ENCODE measurements around the gene DERL2.
A peak's percentile ranks its signal among the peaks of the same experiment; 100 is the strongest.
"Not testable (repeated sequence)": the region's sequence is repeated elsewhere in the genome, so short reads cannot be mapped to it uniquely, and the experiment has no call there.

The DERL2 gene

GRCh38 chr17:5439446-5439764, 46.6 kb downstream of the DERL2 start:
- no peak for FAIRE-seq

GRCh38 chr17:5438716-5439445, 47.1 kb downstream of the DERL2 start, which contains the start of gene C1QBP:
Gene C1QBP (minus strand): TSS chr17:5439155. CDS start chr17:5439073, 82 bp downstream.
- peak; percentile 9 for FAIRE-seq
- DNase-seq (ENCODE audit: insufficient read length, low spot score) = peak; percentile 95

More at GRCh38 chr17:5439446-5439764, 46.6 kb downstream of the DERL2 start:
- DNase-seq (ENCODE audit: insufficient read length, low spot score) = no peak

GRCh38 chr17:5437721-5438317, 48.2 kb downstream of the DERL2 start:
- no peak for FAIRE-seq
- DNase-seq (ENCODE audit: insufficient read length, low spot score) = no peak

GRCh38 chr17:5435781-5436315, 50.1 kb downstream of the DERL2 start:
- not testable (repeated sequence) for DNase-seq (ENCODE audit: insufficient read length, low spot score); FAIRE-seq

- DNase-seq (ENCODE audit: insufficient read length, low spot score) (no peak), FAIRE-seq (no peak)
Observed at GRCh38 chr17:5434984-5435383, 51.0 kb downstream of the DERL2 start.

- FAIRE-seq (no peak), DNase-seq (ENCODE audit: insufficient read length, low spot score) (no peak)
Observed at GRCh38 chr17:5431949-5432556, 53.9 kb downstream of the DERL2 start.

GRCh38 chr17:5431234-5431633, 54.7 kb downstream of the DERL2 start:
- DNase-seq (ENCODE audit: insufficient read length, low spot score); FAIRE-seq: not testable (repeated sequence)

GRCh38 chr17:5430413-5430999, 55.5 kb downstream of the DERL2 start:
- no peak for FAIRE-seq
- no peak for DNase-seq (ENCODE audit: insufficient read length, low spot score)

- DNase-seq (ENCODE audit: insufficient read length, low spot score) (no peak), FAIRE-seq (no peak)
Observed at GRCh38 chr17:5429191-5429887, 56.6 kb downstream of the DERL2 start.

- FAIRE-seq (no peak), DNase-seq (ENCODE audit: insufficient read length, low spot score) (no peak)
Observed at GRCh38 chr17:5425826-5426225, 60.2 kb downstream of the DERL2 start.

GRCh38 chr17:5424909-5425308, 61.1 kb downstream of the DERL2 start:
- no peak for FAIRE-seq
- no peak for DNase-seq (ENCODE audit: insufficient read length, low spot score)

GRCh38 chr17:5422505-5422904, 63.5 kb downstream of the DERL2 start:
- FAIRE-seq = no peak
- DNase-seq (ENCODE audit: insufficient read length, low spot score) = peak; percentile 40

Measured in HTR-8/SVneo (cell line).